HepG2 (cell line): ENCODE data around the gene USP19. TPM values are rescaled to one million over a fixed set of nuclear protein-coding genes. Genes with fewer than 3 reads are reported as not detected.

ENCODE experiments used
- ATAC-seq: fragments of 200-7000 bp; cut with Tn5 transposase; 3 replicates; pipeline ENCODE4 v1.9.1; 2020; ENCODE audit warnings: mild to moderate bottlenecking, moderate library complexity
- BruUV-seq: library from RNA; stranded (reverse); fragments of 400-500 nt; replicated peaks from 2 replicates; lab custom pipeline; 2021; lab: Mats Ljungman, UMichigan
- CTCF ChIA-PET: fragments of 300-600 bp; formaldehyde crosslinking; extraction: SDS; loops from one replicate; lab custom pipeline; 2021; ENCODE audit warnings: low total read pairs, inconsistent platforms, low intra/inter-chr PET ratio; lab: Yijun Ruan, JAX
- POLR2A ChIA-PET: fragments of 350-600 bp; sonication (Branson Sonifier 250); formaldehyde crosslinking; loops from one replicate; lab custom pipeline; 2020; ENCODE audit warnings: antibody characterized with exemption, inconsistent platforms; lab: Yijun Ruan, JAX
- DNase-seq: peaks from one replicate; pipeline ENCODE4 v3.0.0-alpha.2; 2015; ENCODE audit warnings: low spot score
- FAIRE-seq: peaks from 3 replicates; lab custom pipeline; 2011; peaks lifted over from hg19 to GRCh38; lab: Jason Lieb, UNC
- H2AFZ ChIP-seq: one replicate; pipeline ENCODE4 v1.6.1; 2011; ENCODE audit warnings: low read length, inconsistent platforms
- H3K27ac ChIP-seq: fragments of 300-600 bp; 3 replicates; pipeline ENCODE4 v1.8.0; 2011; ENCODE audit warnings: mixed run types, mild to moderate bottlenecking, mixed read lengths, low read length, inconsistent platforms; ENCODE audit not compliant: insufficient read depth; ENCODE audit errors: extremely low read length
- H3K27me3 ChIP-seq, 2 experiments: fragments of 200-600 bp in 1 of 2; 2 replicates in 1 of 2; 3 replicates in 1 of 2; pipeline versions ENCODE4 v1.6.0 to v1.8.0; 2011; ENCODE audit warnings: low read length in 2 of 2, mild to moderate bottlenecking in 2 of 2, moderate library complexity in 2 of 2, inconsistent platforms in 1 of 2; ENCODE audit not compliant: insufficient read depth in 2 of 2, control insufficient read depth in 1 of 2
- H3K36me3 ChIP-seq, 2 experiments: fragments of 200-600 bp in 1 of 2; replicated peaks in 1 of 2; 2 replicates in 1 of 2; 3 replicates in 1 of 2; pipeline versions ENCODE4 v1.5.1 to v1.8.0; 2011; ENCODE audit warnings: low read length in 2 of 2, inconsistent platforms in 1 of 2; ENCODE audit not compliant: insufficient read depth in 2 of 2, control insufficient read depth in 1 of 2
- H3K4me1 ChIP-seq: 2 replicates; pipeline ENCODE4 v1.5.1; 2012; ENCODE audit warnings: low read length, inconsistent platforms; ENCODE audit not compliant: insufficient read depth
- H3K4me2 ChIP-seq: 2 replicates; pipeline ENCODE4 v1.6.0; 2011; ENCODE audit warnings: low read depth, low read length, inconsistent platforms
- H3K4me3 ChIP-seq, 3 experiments: fragments of 200-600 bp in 1 of 3; sonication (generic), shearing (Covaris generic) in 1 of 3; replicated peaks in 1 of 3; 2 replicates each; pipeline ENCODE4 v1.5.1; 2011 to 2016; ENCODE audit warnings: low read length in 3 of 3, inconsistent platforms in 2 of 3, low read depth in 2 of 3, mild to moderate bottlenecking in 2 of 3, control low read depth in 1 of 3, mixed read lengths in 1 of 3; ENCODE audit not compliant: insufficient read depth in 1 of 3
- H3K79me2 ChIP-seq: one replicate; pipeline ENCODE4 v1.6.1; 2011; ENCODE audit warnings: low read length, inconsistent platforms; ENCODE audit not compliant: insufficient read depth
- H3K9ac ChIP-seq: 2 replicates; pipeline ENCODE4 v1.6.0; 2011; ENCODE audit warnings: mild to moderate bottlenecking, low read depth, low read length, inconsistent platforms; ENCODE audit not compliant: insufficient read depth
- H3K9me3 ChIP-seq: 2 replicates; pipeline ENCODE4 v1.5.1; 2012; ENCODE audit warnings: mild to moderate bottlenecking, low read length
- H4K20me1 ChIP-seq: 2 replicates; pipeline ENCODE4 v1.6.0; 2011; ENCODE audit warnings: inconsistent platforms, mild to moderate bottlenecking, low read length, moderate library complexity; ENCODE audit not compliant: insufficient read depth
- AHR ChIP-seq: IDR thresholded peaks from 2 replicates; pipeline ENCODE4 v1.6.1; 2018; ENCODE audit warnings: missing genetic modification reagents, missing compliant biosample characterization
- ASH2L ChIP-seq: fragments of 300-600, 200-600 bp; sonication (generic); IDR thresholded peaks from 2 replicates; pipeline ENCODE4 v1.7.0; 2017; ENCODE audit warnings: low read depth, mild to moderate bottlenecking, moderate library complexity, mixed read lengths, low read length; ENCODE audit not compliant: insufficient read length
- ATF7 ChIP-seq, 2 experiments: fragments of 450-650 bp in 1 of 2; sonication (generic) in 1 of 2; formaldehyde crosslinking in 1 of 2; IDR thresholded peaks; 2 replicates each; pipeline versions ENCODE4 v1.4.0 to v1.6.1; 2016 to 2020; ENCODE audit warnings: antibody characterized with exemption in 1 of 2, mild to moderate bottlenecking in 1 of 2, missing genetic modification reagents in 1 of 2
- HHEX ChIP-seq: IDR thresholded peaks from 2 replicates; pipeline ENCODE4 v1.6.1; 2016; ENCODE audit warnings: control low read depth
- HINFP ChIP-seq: sonication (generic); formaldehyde crosslinking; IDR thresholded peaks from 2 replicates; pipeline ENCODE4 v1.4.0; 2020; ENCODE audit warnings: low read depth, mild to moderate bottlenecking, missing genetic modification reagents
- HIVEP1 ChIP-seq: sonication (generic); formaldehyde crosslinking; IDR thresholded peaks from 2 replicates; pipeline ENCODE4 v1.4.0; 2020; ENCODE audit warnings: mild to moderate bottlenecking, missing genetic modification reagents
- JUND ChIP-seq: sonication (generic); formaldehyde crosslinking; IDR thresholded peaks from 2 replicates; pipeline ENCODE4 v1.8.0; 2022; ENCODE audit warnings: mild to moderate bottlenecking, missing genetic modification reagents
- MTA3 ChIP-seq: sonication (generic); formaldehyde crosslinking; IDR thresholded peaks from 2 replicates; pipeline ENCODE4 v1.4.0; 2020; ENCODE audit warnings: missing genetic modification reagents
- NR0B2 ChIP-seq: sonication (generic); formaldehyde crosslinking; IDR thresholded peaks from 2 replicates; pipeline ENCODE4 v1.4.0; 2020; ENCODE audit warnings: mild to moderate bottlenecking, missing genetic modification reagents
- PBX2 ChIP-seq: IDR thresholded peaks from 2 replicates; pipeline ENCODE4 v1.6.1; 2016; ENCODE audit warnings: control low read depth
- PCBP1 ChIP-seq: fragments of 200-400 bp; formaldehyde crosslinking; IDR thresholded peaks from 2 replicates; pipeline ENCODE4 v1.6.1; 2017; ENCODE audit warnings: mild to moderate bottlenecking, low read depth, low read length, borderline replicate concordance
- U2AF1 ChIP-seq: fragments of 200-400 bp; formaldehyde crosslinking; optimal IDR thresholded peaks from 2 replicates; pipeline ENCODE3; 2017; ENCODE audit warnings: mild to moderate bottlenecking, low read depth, low read length
- ZBED4 ChIP-seq: sonication (generic); formaldehyde crosslinking; IDR thresholded peaks from 2 replicates; pipeline ENCODE4 v1.4.0; 2020; ENCODE audit warnings: missing genetic modification reagents, borderline replicate concordance
- ZNF224 ChIP-seq: sonication (generic); formaldehyde crosslinking; IDR thresholded peaks from 2 replicates; pipeline ENCODE4 v1.5.0; 2020; ENCODE audit warnings: mild to moderate bottlenecking, missing genetic modification reagents
- ZNF703 ChIP-seq: sonication (generic); formaldehyde crosslinking; IDR thresholded peaks from 2 replicates; pipeline ENCODE4 v1.5.1; 2020; ENCODE audit warnings: missing genetic modification reagents, mild to moderate bottlenecking, moderate library complexity, borderline replicate concordance
- ZNF790 ChIP-seq: sonication (generic); formaldehyde crosslinking; IDR thresholded peaks from 2 replicates; pipeline ENCODE4 v1.8.0; 2022; ENCODE audit warnings: missing genetic modification reagents, mild to moderate bottlenecking, borderline replicate concordance
- WGBS: methylation state at CpG from one replicate; pipeline ENCODE4 v1.1.6; 2017; ENCODE audit warnings: low lambda C conversion rate; 5-methylcytosine and 5-hydroxymethylcytosine counted together
- in situ Hi-C: cut with HindIII; loops from 2 replicates; pipeline ENCODE4 v1.10.0; 2017; ENCODE audit warnings: low pct_unique_long_range_greater_than_20kb; ENCODE audit not compliant: extremely low pct_ligation_motif_present
- intact Hi-C: fragments of 100-400 bp; cut with micrococcal nuclease; formaldehyde crosslinking; loops from one replicate; pipeline ENCODE4 v1.10.0; 2022; ENCODE audit not compliant: unreplicated experiment
- polyA plus RNA-seq, 8 experiments: library from polyadenylated mRNA; depleted of rRNA in 3 of 8; stranded (reverse) in 7 of 8; unstranded in 1 of 8; fragments of >200 nt; fragmentation: Illumina TruSeq in 4 of 8; extraction: Trizol in 4 of 8; gene quantifications; 2 replicates each; pipeline versions ENCODE4 v1.2.1 to v1.2.3, GENCODE V29; 2011 to 2016; ENCODE audit warnings: low read depth in 4 of 8, missing spikeins in 1 of 8, mixed read lengths in 1 of 8; ENCODE audit not compliant: insufficient read depth in 1 of 8
- total RNA-seq, 5 experiments: library from RNA; depleted of rRNA; stranded (reverse); fragments of >200 nt; fragmentation: Illumina TruSeq; extraction: Trizol; gene quantifications; 2 replicates each; pipeline ENCODE4 v1.2.3, GENCODE V29; 2016; ENCODE audit warnings: low read depth in 1 of 5

USP19 gene
- total and polyA plus RNA-seq, 2 of the 13 experiments (the other 11 are each of a cell fraction or from before 2014, with no cell fraction given) = 28.3 to 31.7 TPM

- FAIRE-seq = peak; percentile 94
- Histone ChIP-seq H3K9me3 (no peaks in the 10 kb centered on the region), H3K9ac (peak within 1 kb of the TSS; percentile 97), H3K36me3 (peaks cover 16 to 45% of the 10 kb centered on the region in 2 experiments), H3K27ac (peak within 1 kb of the TSS; percentile 93), H3K79me2 (peaks cover 21% of the 10 kb centered on the region), H3K4me2 (peak within 1 kb of the TSS; percentile 94), H4K20me1 (no peaks in the 10 kb centered on the region), H3K27me3 (no peaks in the 10 kb centered on the region), H3K4me3 (peak within 1 kb of the TSS; percentile 89 to 94 (median 93)), H3K4me1 (peaks cover 24% of the 10 kb centered on the region), H2AFZ (no peak within 1 kb of the TSS)
- ChIA-PET CTCF (no interaction called here), POLR2A (interaction anchor here (0.6 to 10.0 kb wide), 7 partner anchors 10 to 97 kb away, joined by 3 to 91 read pairs (median 6); partner anchors contain the start of genes IMPDH2, NDUFAF3, QRICH1 and USP19)
- TSS peak; percentile 92 for BruUV-seq
- peak; percentile 94 for DNase-seq
- whole genome bisulfite sequencing = 1% methylated on average over 7 of the region's 50 CpGs
- intact Hi-C loops = loop anchor here (2.0 kb wide), 1 partner anchor 16 kb away; the partner anchor contains the start of gene USP19
- peak; percentile 93 for ATAC-seq
- in situ Hi-C loops = no loop called here
- TF ChIP-seq MTA3 (CRISPR knock-in tag) = no peak
- no peak for TF ChIP-seq ZBED4 (CRISPR knock-in tag)
- 0 out of 2 replicates have a peak, but pooled peaks have one; percentile 66 for TF ChIP-seq HINFP (CRISPR knock-in tag)
- TF ChIP-seq PCBP1 = no peak
- peak; percentile 2 for TF ChIP-seq ASH2L
- TF ChIP-seq AHR (CRISPR knock-in tag) = peak; percentile 76
- no peak for TF ChIP-seq ATF7 (IDR thresholded peaks at IDR 0.05)
- TF ChIP-seq ATF7 (CRISPR knock-in tag; IDR thresholded peaks at IDR 0.05) = no peak
- TF ChIP-seq ZNF703 (CRISPR knock-in tag) = no peak
- no peak for TF ChIP-seq U2AF1
- peak; percentile 62; the same call in 1 of the 2 replicates for TF ChIP-seq NR0B2 (CRISPR knock-in tag)
- no peak for TF ChIP-seq JUND
- TF ChIP-seq ZNF790 (CRISPR knock-in tag) = peak; percentile 97
- no peak for TF ChIP-seq HHEX
- peak; percentile 75 for TF ChIP-seq HIVEP1 (CRISPR knock-in tag)
- TF ChIP-seq ZNF224 (CRISPR knock-in tag) = no peak
- TF ChIP-seq PBX2 = no peak
These were observed 16.0 kb downstream of the USP19 start, which contains the start of gene QARS1 for GRCh38 chr3:49104427-49105291. TSS of gene QARS1 (minus strand) at chr3:49104757. CDS start at chr3:49104733, 24 bp downstream.
